Smooth muscle cell (in vitro differentiated cells): ENCODE results near the gene INMT. TPM values are rescaled to one million over a fixed set of nuclear protein-coding genes. Genes with fewer than 3 reads are reported as not detected.
A peak's percentile ranks its signal among the peaks of the same experiment; 100 is the strongest.

ENCODE experiments used
- DNase-seq: peaks from one replicate; lab custom pipeline; 2025; ENCODE audit not compliant: unreplicated experiment; lab: John Stamatoyannopoulos, UW
- H2AFZ ChIP-seq: fragments of 200-600 bp; sonication (generic); 2 replicates; pipeline ENCODE4 v1.6.0; 2016; ENCODE audit warnings: antibody characterized with exemption, low read depth, mild to moderate bottlenecking
- H3F3A ChIP-seq: fragments of 200-600 bp; sonication (generic); 2 replicates; pipeline ENCODE4 v1.6.0; 2017; ENCODE audit warnings: antibody characterized with exemption, low read depth
- H3K27ac ChIP-seq: fragments of 200-600 bp; sonication (generic); 2 replicates; pipeline ENCODE4 v1.5.1; 2016; ENCODE audit warnings: low read depth, mild to moderate bottlenecking
- H3K27me3 ChIP-seq: fragments of 200-600 bp; sonication (generic); 2 replicates; pipeline ENCODE4 v1.6.1; 2016; ENCODE audit warnings: low read depth, mild to moderate bottlenecking
- H3K36me3 ChIP-seq: fragments of 200-600 bp; sonication (generic); 2 replicates; pipeline ENCODE4 v1.5.1; 2016; ENCODE audit warnings: low read depth
- H3K4me1 ChIP-seq: fragments of 200-600 bp; sonication (generic); 2 replicates; pipeline ENCODE4 v1.5.1; 2016; ENCODE audit warnings: low read depth
- H3K4me2 ChIP-seq: fragments of 200-600 bp; sonication (generic); 2 replicates; pipeline ENCODE4 v1.6.0; 2016; ENCODE audit warnings: mild to moderate bottlenecking
- H3K4me3 ChIP-seq: fragments of 200-600 bp; sonication (generic); 2 replicates; pipeline ENCODE4 v1.5.1; 2016; ENCODE audit warnings: mild to moderate bottlenecking
- H3K79me2 ChIP-seq: fragments of 200-600 bp; sonication (generic); 2 replicates; pipeline ENCODE4 v1.6.0; 2016; ENCODE audit warnings: low read depth, mild to moderate bottlenecking
- H3K9ac ChIP-seq: fragments of 200-600 bp; sonication (generic); 2 replicates; pipeline ENCODE4 v1.6.0; 2016; ENCODE audit warnings: low read depth
- H3K9me3 ChIP-seq: fragments of 200-600 bp; sonication (generic); replicated peaks from 2 replicates; pipeline ENCODE4 v1.5.1; 2016; ENCODE audit warnings: low read depth
- H4K20me1 ChIP-seq: fragments of 200-600 bp; sonication (generic); 2 replicates; pipeline ENCODE4 v1.6.0; 2016; ENCODE audit warnings: low read depth
- WGBS: methylation state at CpG from one replicate; pipeline ENCODE4 v1.1.7; 2016; ENCODE audit warnings: low lambda C conversion rate; 5-methylcytosine and 5-hydroxymethylcytosine counted together
- polyA plus RNA-seq: library from polyadenylated mRNA; unstranded; fragments of >200 nt; fragmentation: Nextera tagmentation; extraction: Ambion mirVana; gene quantifications from 2 replicates; pipeline ENCODE4 v1.2.1, GENCODE V29; 2016
- total RNA-seq: library from RNA; depleted of rRNA; stranded (reverse); fragments of >200 nt; gene quantifications from 2 replicates; pipeline ENCODE4 v1.2.3, GENCODE V29; 2014
- TF ChIP-seq, protein P1 (sequence below): fragments of 200-600 bp; sonication (generic); IDR thresholded peaks from 2 replicates; pipeline ENCODE4 v1.5.1; 2017; ENCODE audit warnings: borderline replicate concordance, mild to moderate bottlenecking, antibody characterized with exemption; ENCODE audit not compliant: insufficient read depth, poor library complexity, severe bottlenecking

INMT gene
- total and polyA plus RNA-seq, 2 experiments from 2014 or later = 2.3 to 4.0 TPM

DNA sequence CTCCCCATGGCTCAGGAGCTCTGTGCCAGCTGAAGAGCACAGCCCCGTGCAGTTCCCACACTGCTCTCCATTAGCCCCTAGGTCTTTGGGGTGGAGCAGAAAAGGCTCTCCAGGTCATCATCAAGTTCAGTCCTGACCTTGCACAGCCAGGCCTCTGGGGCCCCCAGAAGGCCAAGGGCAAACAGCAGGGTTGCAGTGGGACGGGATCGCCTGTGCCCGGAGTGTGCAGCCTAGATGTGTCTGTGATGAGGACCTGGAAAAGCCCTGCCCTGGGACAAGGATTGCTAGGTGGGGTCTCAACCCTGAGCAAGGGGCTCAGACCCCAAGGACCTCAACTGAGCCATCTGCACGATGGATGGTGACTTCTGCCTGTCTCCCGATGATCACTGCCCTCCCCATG lies 549 bp downstream of the INMT start:
- Histone ChIP-seq H3K9ac (no peak overlapping the region), H3K4me2 (no peak overlapping the region), H3K4me1 (no peaks in the 10 kb centered on the region), H3K27me3 (no peaks in the 10 kb centered on the region), H3K9me3 (no peaks in the 10 kb centered on the region), H3K36me3 (no peaks in the 10 kb centered on the region), H3F3A (peaks cover 8% of the 10 kb centered on the region), H3K4me3 (no peak overlapping the region), H2AFZ (no peak overlapping the region), H4K20me1 (no peaks in the 10 kb centered on the region), H3K27ac (no peak overlapping the region), H3K79me2 (no peaks in the 10 kb centered on the region)
- DNase-seq = no peak
- 87% methylated on average over 6 of the region's 6 CpGs for WGBS
- TF ChIP-seq, protein P1, sequence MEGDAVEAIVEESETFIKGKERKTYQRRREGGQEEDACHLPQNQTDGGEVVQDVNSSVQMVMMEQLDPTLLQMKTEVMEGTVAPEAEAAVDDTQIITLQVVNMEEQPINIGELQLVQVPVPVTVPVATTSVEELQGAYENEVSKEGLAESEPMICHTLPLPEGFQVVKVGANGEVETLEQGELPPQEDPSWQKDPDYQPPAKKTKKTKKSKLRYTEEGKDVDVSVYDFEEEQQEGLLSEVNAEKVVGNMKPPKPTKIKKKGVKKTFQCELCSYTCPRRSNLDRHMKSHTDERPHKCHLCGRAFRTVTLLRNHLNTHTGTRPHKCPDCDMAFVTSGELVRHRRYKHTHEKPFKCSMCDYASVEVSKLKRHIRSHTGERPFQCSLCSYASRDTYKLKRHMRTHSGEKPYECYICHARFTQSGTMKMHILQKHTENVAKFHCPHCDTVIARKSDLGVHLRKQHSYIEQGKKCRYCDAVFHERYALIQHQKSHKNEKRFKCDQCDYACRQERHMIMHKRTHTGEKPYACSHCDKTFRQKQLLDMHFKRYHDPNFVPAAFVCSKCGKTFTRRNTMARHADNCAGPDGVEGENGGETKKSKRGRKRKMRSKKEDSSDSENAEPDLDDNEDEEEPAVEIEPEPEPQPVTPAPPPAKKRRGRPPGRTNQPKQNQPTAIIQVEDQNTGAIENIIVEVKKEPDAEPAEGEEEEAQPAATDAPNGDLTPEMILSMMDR = no peak

DNA sequence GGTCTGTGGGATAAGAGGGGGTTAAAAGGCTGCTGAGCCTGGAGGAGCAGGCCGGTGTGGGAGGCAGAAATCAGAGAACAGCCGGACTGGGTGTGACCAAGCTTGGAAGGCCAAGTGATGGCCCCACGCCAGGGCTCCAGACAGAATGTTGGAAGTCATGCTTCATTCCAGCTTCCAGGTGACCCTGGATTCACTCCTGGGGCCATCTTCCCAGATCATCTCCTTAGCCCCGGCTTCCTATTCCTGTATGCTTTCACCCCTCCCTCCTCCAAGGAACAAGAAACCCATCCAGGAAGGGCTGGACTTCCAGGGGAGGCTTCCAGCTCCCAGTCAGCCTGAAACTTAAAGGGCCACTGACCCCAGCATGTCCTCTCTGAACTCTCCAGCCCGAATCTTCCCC lies 1.0 kb downstream of the INMT start:
- WGBS = 66% methylated on average over 5 of the region's 5 CpGs
- H3K27me3 ChIP-seq = no peaks in the 10 kb centered on the region
- no peaks in the 10 kb centered on the region for H3K79me2 ChIP-seq
- TF ChIP-seq, protein P1 = no peak
- H3K27ac ChIP-seq = no peak overlapping the region
- peaks cover 8% of the 10 kb centered on the region for H3F3A ChIP-seq
- H2AFZ ChIP-seq = no peak overlapping the region
- no peaks in the 10 kb centered on the region for H3K36me3 ChIP-seq
- no peaks in the 10 kb centered on the region for H4K20me1 ChIP-seq
- H3K4me2 ChIP-seq = no peak overlapping the region
- H3K9ac ChIP-seq = no peak overlapping the region
- H3K4me1 ChIP-seq = no peaks in the 10 kb centered on the region
- no peak overlapping the region for H3K4me3 ChIP-seq
- no peaks in the 10 kb centered on the region for H3K9me3 ChIP-seq
- DNase-seq = no peak

DNA sequence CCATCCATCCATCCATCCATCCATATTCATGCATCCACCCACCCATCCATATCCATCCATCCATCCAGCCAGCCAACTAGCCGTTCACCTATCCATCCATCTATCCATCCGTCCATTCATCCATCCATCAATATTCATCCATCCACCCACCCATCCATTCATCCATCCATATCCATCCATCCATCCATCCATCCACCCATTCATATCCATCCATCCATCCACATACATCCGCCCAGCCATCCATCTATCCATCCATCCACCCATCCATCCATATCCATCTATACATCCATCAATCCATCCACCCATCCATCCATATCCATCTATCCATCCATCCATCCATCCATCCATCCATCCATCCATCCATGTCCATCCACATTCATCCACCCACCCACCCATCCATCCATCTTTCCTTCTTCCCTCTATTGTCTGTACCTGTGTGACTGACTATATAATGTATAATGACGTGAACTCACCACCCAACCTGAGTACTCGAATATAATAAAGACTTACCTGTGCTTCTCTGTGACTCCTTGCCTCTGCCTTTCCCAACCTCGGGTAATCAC lies 2.5 kb downstream of the INMT start:
- Histone ChIP-seq H3K4me3 (no peak overlapping the region), H3K36me3 (no peaks in the 10 kb centered on the region), H3K9ac (no peak overlapping the region), H3K27ac (no peak overlapping the region), H3K27me3 (no peaks in the 10 kb centered on the region), H3K4me2 (no peak overlapping the region), H4K20me1 (no peaks in the 10 kb centered on the region), H3K79me2 (no peaks in the 10 kb centered on the region), H3K9me3 (no peaks in the 10 kb centered on the region), H2AFZ (no peak overlapping the region), H3F3A (peaks cover 8% of the 10 kb centered on the region), H3K4me1 (no peaks in the 10 kb centered on the region)
- DNase-seq = no peak
- TF ChIP-seq, protein P1 = no peak
- 90% methylated on average over 6 of the region's 6 CpGs for WGBS

DNA sequence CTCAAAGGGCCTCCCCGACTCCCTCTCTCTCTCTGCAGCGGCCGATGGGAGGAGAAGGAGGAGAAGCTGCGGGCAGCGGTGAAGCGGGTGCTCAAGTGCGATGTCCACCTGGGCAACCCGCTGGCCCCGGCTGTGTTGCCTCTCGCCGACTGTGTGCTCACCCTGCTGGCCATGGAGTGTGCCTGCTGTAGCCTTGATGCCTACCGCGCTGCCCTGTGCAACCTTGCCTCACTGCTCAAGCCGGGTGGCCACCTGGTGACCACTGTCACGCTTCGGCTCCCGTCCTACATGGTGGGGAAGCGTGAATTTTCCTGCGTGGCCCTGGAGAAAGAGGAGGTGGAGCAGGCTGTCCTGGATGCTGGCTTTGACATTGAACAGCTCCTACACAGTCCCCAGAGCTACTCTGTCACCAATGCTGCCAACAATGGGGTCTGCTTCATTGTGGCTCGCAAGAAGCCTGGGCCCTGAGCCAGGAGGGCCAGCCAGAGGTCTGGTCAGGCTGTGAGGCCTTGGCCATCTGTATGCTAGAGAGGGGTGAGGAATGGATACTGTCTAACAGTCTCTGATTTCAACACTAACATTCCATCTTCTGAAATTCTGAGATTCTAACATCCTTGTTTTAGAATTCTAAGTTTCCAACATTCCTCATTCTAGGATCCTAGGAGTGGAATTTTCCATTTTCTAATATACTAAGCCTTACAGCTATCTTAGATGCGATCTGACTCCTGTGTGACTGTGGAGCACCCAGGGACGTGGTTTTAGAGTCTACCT lies 3.6 kb downstream of the INMT start:
- H3K4me3 ChIP-seq = no peak overlapping the region
- peak overlapping the region; percentile 37 for H2AFZ ChIP-seq
- DNase-seq = no peak
- H3K4me1 ChIP-seq = no peaks in the 10 kb centered on the region
- H3K9me3 ChIP-seq = no peaks in the 10 kb centered on the region
- no peak overlapping the region for H3K9ac ChIP-seq
- no peak overlapping the region for H3K4me2 ChIP-seq
- peak overlapping the region; percentile 15 for H3K27ac ChIP-seq
- TF ChIP-seq, protein P1 = no peak
- no peaks in the 10 kb centered on the region for H4K20me1 ChIP-seq
- peaks cover 3% of the 10 kb centered on the region for H3F3A ChIP-seq
- no peaks in the 10 kb centered on the region for H3K27me3 ChIP-seq
- 87% methylated on average over 22 of the region's 22 CpGs for WGBS
- no peaks in the 10 kb centered on the region for H3K79me2 ChIP-seq
- H3K36me3 ChIP-seq = no peaks in the 10 kb centered on the region
